ENCODE measurements around the gene FOXK2. TPM values are rescaled to one million over a fixed set of nuclear protein-coding genes. Genes with fewer than 3 reads are reported as not detected.

Gene FOXK2
- total and polyA plus RNA-seq, 2 of the 8 experiments (the other 6 are each of a cell fraction or from before 2014, with no cell fraction given): 34.7 to 64.9 TPM

- TF ChIP-seq TAF7 (optimal IDR thresholded peaks at IDR 0.05; ENCODE audit: borderline replicate concordance, low read depth, low read length) (peak; percentile 47), HDAC2 (IDR thresholded peaks at IDR 0.05; ENCODE audit: borderline replicate concordance in 1 of 2, low read depth in 2 of 2, low read length in 2 of 2) (no peak), JUND (IDR thresholded peaks at IDR 0.05; ENCODE audit: low read length) (no peak), TCF12 (IDR thresholded peaks at IDR 0.05; ENCODE audit: low read depth, low read length) (0 out of 2 replicates have a peak, but pooled peaks have one; percentile 31), CREB1 (IDR thresholded peaks at IDR 0.05) (peak; percentile 44; the same call in 1 of the 2 replicates), GABPA (IDR thresholded peaks at IDR 0.05; ENCODE audit: borderline replicate concordance, insufficient read depth, low read length) (peak; percentile 54; the same call in 1 of the 2 replicates), CEBPB (IDR thresholded peaks at IDR 0.05; ENCODE audit: low read depth, low read length) (peak; percentile 43; the same call in 1 of the 2 replicates), SUZ12 (IDR thresholded peaks at IDR 0.05; ENCODE audit: low read length) (no peak), POLR2A (IDR thresholded peaks at IDR 0.05; ENCODE audit: control extremely low read depth in 1 of 2, low read depth in 2 of 2, low read length in 2 of 2) (0 out of 3 replicates have a peak, but pooled peaks of 1 of the 2 experiments have one; percentile 27), SP2 (IDR thresholded peaks at IDR 0.05; ENCODE audit: low read length) (no peak), JUN (IDR thresholded peaks at IDR 0.05; ENCODE audit: low read depth, low read length) (no peak), ZNF274 (IDR thresholded peaks at IDR 0.05; ENCODE audit: borderline replicate concordance, extremely low read depth, low read length) (no peak), RNF2 (IDR thresholded peaks at IDR 0.05; ENCODE audit: borderline replicate concordance, low read depth, low read length, missing control alignments, poor library complexity, severe bottlenecking) (no peak), KDM1A (IDR thresholded peaks at IDR 0.05; ENCODE audit: borderline replicate concordance, low read length) (peak; percentile 6; the same call in 1 of the 2 replicates), CBX5 (IDR thresholded peaks at IDR 0.05; ENCODE audit: low read depth, low read length) (no peak), RFX5 (IDR thresholded peaks at IDR 0.05; ENCODE audit: borderline replicate concordance, low read depth, low read length) (no peak), BACH1 (IDR thresholded peaks at IDR 0.05; ENCODE audit: low read length) (no peak), FOSL1 (IDR thresholded peaks at IDR 0.05; ENCODE audit: insufficient read depth, low read depth, low read length) (no peak), CHD1 (IDR thresholded peaks at IDR 0.05; ENCODE audit: low read depth, low read length) (no peak)
- TF ChIP-seq, protein P1, sequence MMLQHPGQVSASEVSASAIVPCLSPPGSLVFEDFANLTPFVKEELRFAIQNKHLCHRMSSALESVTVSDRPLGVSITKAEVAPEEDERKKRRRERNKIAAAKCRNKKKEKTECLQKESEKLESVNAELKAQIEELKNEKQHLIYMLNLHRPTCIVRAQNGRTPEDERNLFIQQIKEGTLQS (IDR thresholded peaks at IDR 0.05; ENCODE audit: insufficient read depth, low read depth, low read length): no peak; the same call in 1 of the 2 replicates
- TF ChIP-seq, protein P2, sequence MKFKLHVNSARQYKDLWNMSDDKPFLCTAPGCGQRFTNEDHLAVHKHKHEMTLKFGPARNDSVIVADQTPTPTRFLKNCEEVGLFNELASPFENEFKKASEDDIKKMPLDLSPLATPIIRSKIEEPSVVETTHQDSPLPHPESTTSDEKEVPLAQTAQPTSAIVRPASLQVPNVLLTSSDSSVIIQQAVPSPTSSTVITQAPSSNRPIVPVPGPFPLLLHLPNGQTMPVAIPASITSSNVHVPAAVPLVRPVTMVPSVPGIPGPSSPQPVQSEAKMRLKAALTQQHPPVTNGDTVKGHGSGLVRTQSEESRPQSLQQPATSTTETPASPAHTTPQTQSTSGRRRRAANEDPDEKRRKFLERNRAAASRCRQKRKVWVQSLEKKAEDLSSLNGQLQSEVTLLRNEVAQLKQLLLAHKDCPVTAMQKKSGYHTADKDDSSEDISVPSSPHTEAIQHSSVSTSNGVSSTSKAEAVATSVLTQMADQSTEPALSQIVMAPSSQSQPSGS (IDR thresholded peaks at IDR 0.05; ENCODE audit: low read length): peak; percentile 61; the same call in 1 of the 2 replicates
Measured at GRCh38 chr17:82494236-82495055, 25.1 kb upstream of the FOXK2 start (continued).
